Activated CD8-positive, alpha-beta T cell treated with anti-CD3 and anti-CD28 coated beads for 36 hours (primary cell): ENCODE measurements around the gene OLFM1. TPM values are rescaled to one million over a fixed set of nuclear protein-coding genes. Genes with fewer than 3 reads are reported as not detected.

Source experiments
- ATAC-seq: fragments of 200-7000 bp; cut with Tn5 transposase; one replicate; pipeline ENCODE4 v1.10.0; 2021; ENCODE audit warnings: mild to moderate bottlenecking, moderate library complexity
- CTCF ChIA-PET: fragments of 350-600 bp; sonication (Branson Sonifier 250); formaldehyde crosslinking; loops from one replicate; lab custom pipeline; 2021; ENCODE audit warnings: antibody characterized with exemption; lab: Charles Lee
- POLR2A ChIA-PET: fragments of 350-600 bp; sonication (Branson Sonifier 250); formaldehyde crosslinking; loops from one replicate; lab custom pipeline; 2021; ENCODE audit warnings: antibody characterized with exemption; lab: Charles Lee
- DNase-seq: peaks from one replicate; pipeline ENCODE4 v3.0.0-alpha.2; 2020
- H3K27ac Mint-ChIP-seq: one replicate; pipeline ENCODE4 v1.8.0; 2021; ENCODE audit warnings: mild to moderate bottlenecking, mixed read lengths
- H3K27me3 Mint-ChIP-seq: one replicate; pipeline ENCODE4 v1.8.0; 2021; ENCODE audit warnings: mixed read lengths
- H3K36me3 Mint-ChIP-seq: one replicate; pipeline ENCODE4 v1.8.0; 2021; ENCODE audit warnings: low read depth, mixed read lengths
- H3K4me1 Mint-ChIP-seq: one replicate; pipeline ENCODE4 v1.8.0; 2021; ENCODE audit warnings: low read depth, mixed read lengths
- H3K4me3 Mint-ChIP-seq: one replicate; pipeline ENCODE4 v1.8.0; 2021; ENCODE audit warnings: mild to moderate bottlenecking, moderate library complexity, mixed read lengths
- H3K9me3 Mint-ChIP-seq: one replicate; pipeline ENCODE4 v1.8.0; 2021; ENCODE audit warnings: mixed read lengths
- intact Hi-C: fragments of 100-400 bp; cut with micrococcal nuclease; formaldehyde crosslinking; loops from one replicate; pipeline ENCODE4 v1.10.0; 2022
- total RNA-seq, 2 experiments: library from RNA; stranded (reverse); gene quantifications; one replicate each; pipeline ENCODE4 v1.2.3, GENCODE V29; 2021
- TF ChIP-seq, protein P1 (sequence below): fragments of 200-600 bp; IDR thresholded peaks from one replicate; pipeline ENCODE4 v1.8.0; 2022; ENCODE audit warnings: antibody characterized with exemption, mild to moderate bottlenecking

Gene OLFM1
- total RNA-seq, 2 experiments from 2014 or later = not detected

DNA sequence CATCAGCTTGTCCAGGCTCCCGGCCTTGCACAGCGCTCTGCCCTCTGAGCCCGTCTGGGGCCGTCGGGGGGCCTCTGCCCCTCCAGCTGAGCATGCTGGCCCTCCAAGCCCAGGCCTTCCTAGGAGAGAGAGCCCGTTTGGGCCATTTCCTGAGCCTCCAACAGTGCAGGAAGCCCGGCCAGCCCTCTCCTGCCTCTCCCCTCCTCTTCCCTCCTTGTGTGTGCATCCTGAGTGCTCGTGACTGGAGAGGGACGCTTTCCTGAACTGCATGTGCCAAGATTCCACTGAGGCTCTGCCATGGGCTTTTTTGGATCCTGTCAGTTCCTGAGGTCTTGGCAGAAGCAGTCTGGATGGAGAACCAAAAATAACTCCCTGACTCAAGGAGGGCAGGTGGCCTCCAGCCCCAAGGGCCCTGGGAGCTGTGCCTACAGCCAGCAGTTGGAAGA is 15.6 kb downstream of the OLFM1 start:
- CTCF ChIA-PET = no interaction called here
- ATAC-seq (no peak), DNase-seq (no peak)
- Mint-ChIP-seq H3K27me3 (peaks cover 23% of the 10 kb centered on the region), H3K27ac (no peak overlapping the region), H3K4me1 (no peaks in the 10 kb centered on the region), H3K36me3 (no peaks in the 10 kb centered on the region), H3K9me3 (no peaks in the 10 kb centered on the region), H3K4me3 (no peak overlapping the region)
- POLR2A ChIA-PET = no interaction called here
- intact Hi-C loops = no loop called here
- TF ChIP-seq, protein P1, sequence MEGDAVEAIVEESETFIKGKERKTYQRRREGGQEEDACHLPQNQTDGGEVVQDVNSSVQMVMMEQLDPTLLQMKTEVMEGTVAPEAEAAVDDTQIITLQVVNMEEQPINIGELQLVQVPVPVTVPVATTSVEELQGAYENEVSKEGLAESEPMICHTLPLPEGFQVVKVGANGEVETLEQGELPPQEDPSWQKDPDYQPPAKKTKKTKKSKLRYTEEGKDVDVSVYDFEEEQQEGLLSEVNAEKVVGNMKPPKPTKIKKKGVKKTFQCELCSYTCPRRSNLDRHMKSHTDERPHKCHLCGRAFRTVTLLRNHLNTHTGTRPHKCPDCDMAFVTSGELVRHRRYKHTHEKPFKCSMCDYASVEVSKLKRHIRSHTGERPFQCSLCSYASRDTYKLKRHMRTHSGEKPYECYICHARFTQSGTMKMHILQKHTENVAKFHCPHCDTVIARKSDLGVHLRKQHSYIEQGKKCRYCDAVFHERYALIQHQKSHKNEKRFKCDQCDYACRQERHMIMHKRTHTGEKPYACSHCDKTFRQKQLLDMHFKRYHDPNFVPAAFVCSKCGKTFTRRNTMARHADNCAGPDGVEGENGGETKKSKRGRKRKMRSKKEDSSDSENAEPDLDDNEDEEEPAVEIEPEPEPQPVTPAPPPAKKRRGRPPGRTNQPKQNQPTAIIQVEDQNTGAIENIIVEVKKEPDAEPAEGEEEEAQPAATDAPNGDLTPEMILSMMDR = no peak

DNA sequence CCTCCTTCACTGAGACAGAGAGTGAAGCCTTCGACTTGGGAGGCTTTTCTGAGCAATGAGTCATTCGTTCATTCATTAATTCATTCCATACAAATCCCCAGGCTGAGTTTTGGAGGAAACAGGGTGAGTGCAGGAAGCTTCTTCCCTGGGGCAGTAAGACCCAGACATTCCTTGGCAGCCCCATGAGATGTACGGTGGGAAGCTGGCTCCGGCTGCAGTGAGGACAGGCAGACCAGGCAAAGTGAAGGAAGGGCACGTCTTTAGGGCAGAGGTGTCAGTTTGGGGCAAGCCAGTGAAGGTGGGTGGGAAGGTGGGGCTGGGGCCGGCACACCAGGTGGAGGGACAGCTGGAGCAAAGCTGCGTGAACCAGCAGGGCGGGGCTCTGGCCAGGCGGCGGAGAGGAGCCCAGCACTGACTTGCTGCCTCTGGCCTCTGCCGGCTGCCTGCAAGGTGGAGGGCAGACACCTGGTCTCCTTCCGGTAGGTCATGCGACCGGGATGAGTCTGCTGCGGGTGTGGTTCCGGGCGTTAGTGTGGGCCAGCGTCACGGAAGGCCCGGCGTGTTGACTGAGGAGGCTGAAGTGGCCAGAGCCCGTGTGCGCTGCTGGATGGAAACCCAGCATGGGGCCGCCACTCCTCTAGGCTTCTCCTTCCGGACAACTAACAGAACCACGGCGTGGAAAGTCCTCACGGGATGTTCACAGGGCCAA is 16.6 kb downstream of the OLFM1 start:
- TF ChIP-seq, protein P1 = no peak
- ChIA-PET POLR2A (no interaction called here), CTCF (no interaction called here)
- H3K27ac Mint-ChIP-seq = no peak overlapping the region
- H3K27me3 Mint-ChIP-seq = peaks cover 23% of the 10 kb centered on the region
- no peaks in the 10 kb centered on the region for H3K9me3 Mint-ChIP-seq
- intact Hi-C loops = no loop called here
- peaks cover 5% of the 10 kb centered on the region for H3K4me1 Mint-ChIP-seq
- no peak overlapping the region for H3K4me3 Mint-ChIP-seq
- no peak for ATAC-seq
- no peaks in the 10 kb centered on the region for H3K36me3 Mint-ChIP-seq
- DNase-seq = no peak

DNA sequence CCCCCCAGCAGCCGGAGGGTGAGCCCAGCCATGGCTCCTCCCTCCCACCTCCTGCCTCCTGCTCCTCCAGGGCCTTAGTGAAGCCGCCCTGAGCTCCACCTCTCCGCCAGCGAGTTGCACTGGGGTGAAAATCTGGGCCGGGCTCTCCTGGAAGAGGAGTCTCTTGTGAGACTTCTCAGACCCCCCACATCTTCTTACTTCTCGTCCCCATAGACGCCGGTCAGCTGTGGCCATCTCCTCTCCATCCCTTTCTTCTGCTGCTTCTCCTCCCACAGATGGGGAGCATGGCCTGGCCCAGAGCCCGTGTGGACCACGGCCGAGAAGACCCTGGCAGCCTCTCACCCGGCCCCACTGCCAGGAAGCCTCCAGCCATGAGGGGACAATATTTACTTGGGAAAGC is 17.3 kb downstream of the OLFM1 start:
- DNase-seq (no peak), ATAC-seq (no peak)
- intact Hi-C loops = no loop called here
- Mint-ChIP-seq H3K36me3 (no peaks in the 10 kb centered on the region), H3K27me3 (peaks cover 22% of the 10 kb centered on the region), H3K4me1 (peaks cover 6% of the 10 kb centered on the region), H3K27ac (no peak overlapping the region), H3K9me3 (no peaks in the 10 kb centered on the region), H3K4me3 (no peak overlapping the region)
- TF ChIP-seq, protein P1 = no peak
- ChIA-PET CTCF (no interaction called here), POLR2A (no interaction called here)

DNA sequence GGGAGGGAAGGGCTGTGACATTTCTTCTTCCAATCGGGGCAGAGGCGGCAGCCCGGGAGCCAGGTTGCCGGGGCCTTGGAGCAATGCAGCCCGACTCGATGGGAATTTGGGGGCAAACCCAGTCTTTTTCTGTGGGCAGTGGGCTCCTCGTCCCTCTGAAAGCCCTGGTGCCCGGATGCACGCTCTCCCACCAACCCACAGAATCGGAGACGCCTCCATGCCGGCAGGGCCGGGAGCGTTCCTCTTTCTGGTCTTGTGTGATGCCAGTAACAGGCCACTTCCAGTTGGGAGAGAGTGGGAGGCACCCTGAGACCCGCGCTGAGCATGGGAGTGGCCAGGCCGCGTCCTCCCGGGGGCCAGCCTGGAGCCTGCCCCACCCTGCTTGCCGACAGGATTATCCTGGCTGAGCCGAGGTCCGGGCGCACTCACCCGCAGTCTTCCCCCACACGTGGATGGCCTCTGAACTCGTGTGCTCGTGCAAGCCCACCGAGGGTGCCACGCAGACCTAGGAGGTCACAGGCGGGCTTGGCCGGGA is 17.8 kb downstream of the OLFM1 start:
- intact Hi-C loops = no loop called here
- Mint-ChIP-seq H3K4me3 (no peak overlapping the region), H3K36me3 (no peaks in the 10 kb centered on the region), H3K4me1 (peaks cover 6% of the 10 kb centered on the region), H3K9me3 (no peaks in the 10 kb centered on the region), H3K27me3 (peaks cover 22% of the 10 kb centered on the region), H3K27ac (no peak overlapping the region)
- POLR2A ChIA-PET = no interaction called here
- TF ChIP-seq, protein P1 = no peak
- CTCF ChIA-PET = no interaction called here
- DNase-seq (no peak), ATAC-seq (no peak)

DNA sequence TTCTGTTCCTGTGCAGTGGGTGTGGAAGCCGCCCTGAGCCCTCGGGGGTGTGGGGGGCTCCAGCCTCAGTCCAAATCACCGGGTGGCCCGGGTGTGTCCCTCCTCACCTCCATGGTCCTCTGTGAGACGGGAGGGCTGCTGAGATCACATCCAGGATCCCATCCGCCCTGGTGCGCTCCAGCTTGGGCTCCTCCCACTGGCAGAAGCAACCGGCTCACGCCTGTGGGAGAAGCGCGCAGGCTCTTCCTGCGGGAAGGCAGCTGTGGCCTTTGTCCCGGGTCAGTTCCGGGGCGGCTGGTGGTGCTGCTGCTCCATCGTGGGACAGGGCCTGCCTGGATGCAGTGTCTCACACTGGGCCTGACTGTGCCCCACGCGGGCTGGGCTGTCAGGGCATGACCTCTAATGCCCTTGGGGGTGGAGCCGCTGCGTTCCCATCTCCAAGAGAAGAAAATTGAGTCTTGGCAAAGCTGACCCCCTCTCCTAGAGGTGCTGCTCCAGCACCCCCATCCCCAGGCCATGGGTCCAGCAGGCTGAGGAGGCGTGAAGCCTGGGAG is 18.5 kb downstream of the OLFM1 start:
- intact Hi-C loops = no loop called here
- no peak for ATAC-seq

More for the DNA sequence above, 18.5 kb downstream of the OLFM1 start:
- peaks cover 6% of the 10 kb centered on the region for H3K4me1 Mint-ChIP-seq
- no peaks in the 10 kb centered on the region for H3K9me3 Mint-ChIP-seq
- H3K36me3 Mint-ChIP-seq = no peaks in the 10 kb centered on the region
- CTCF ChIA-PET = no interaction called here
- TF ChIP-seq, protein P1 = no peak
- H3K27ac Mint-ChIP-seq = no peak overlapping the region
- H3K4me3 Mint-ChIP-seq = no peak overlapping the region
- DNase-seq = no peak
- H3K27me3 Mint-ChIP-seq = peaks cover 22% of the 10 kb centered on the region
- POLR2A ChIA-PET = no interaction called here
